Measurements from ENCODE around the gene MBP. TPM values are rescaled to one million over a fixed set of nuclear protein-coding genes. Genes with fewer than 3 reads are reported as not detected.

The MBP gene
- total RNA-seq, 1 experiment from 2014 or later: 88.8 TPM

DNA sequence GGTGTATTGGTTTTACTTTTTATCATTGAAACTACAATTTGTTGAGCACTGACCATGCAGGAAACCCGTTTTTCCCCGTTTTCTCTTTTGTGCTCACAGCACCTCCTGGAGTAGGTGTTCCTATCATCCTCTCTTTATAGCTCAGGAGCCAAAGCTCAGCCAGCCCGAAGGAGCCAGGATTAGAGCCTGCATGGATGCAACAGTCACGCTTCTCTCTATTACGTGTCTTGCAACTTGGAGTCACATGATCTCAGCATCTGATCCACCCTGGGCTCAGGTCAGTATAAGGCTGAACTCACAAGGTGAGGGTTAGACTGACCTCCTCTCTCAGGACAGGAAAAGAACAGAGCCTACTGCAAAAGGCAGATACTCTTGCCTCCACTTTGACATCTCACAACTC, 150.5 kb downstream of the MBP start:
- CTCF ChIA-PET: interaction anchor here (0.8 to 2.8 kb wide), 3 partner anchors 8 to 180 kb away, joined by 3 to 25 read pairs (median 3); no protein-coding TSS in a partner anchor
- Histone ChIP-seq H3K4me3 (ENCODE audit: low read depth in 2 of 2, low read length in 2 of 2) (no peak overlapping the region), H3K36me3 (ENCODE audit: control insufficient read depth, insufficient read depth, low read length) (no peaks in the 10 kb centered on the region), H3K27me3 (ENCODE audit: control insufficient read depth, insufficient read depth, low read length) (no peaks in the 10 kb centered on the region), H3K27ac (ENCODE audit: low read length) (no peak overlapping the region), H3K4me1 (ENCODE audit: control insufficient read depth, insufficient read depth, low read length) (peaks cover 6% of the 10 kb centered on the region), H3K9me3 (ENCODE audit: control insufficient read depth, insufficient read depth, low read depth, low read length) (no peaks in the 10 kb centered on the region)
- ATAC-seq (no peak), DNase-seq (ENCODE audit: low read depth, low spot score) (no peak)
- intact Hi-C loops (cut with micrococcal nuclease; ENCODE audit: unreplicated experiment): loop anchor here (5.0 kb wide), 1 partner anchor 60 kb away; no protein-coding TSS in a partner anchor
- TF ChIP-seq SIN3A (IDR thresholded peaks at IDR 0.05; ENCODE audit: borderline replicate concordance, insufficient read depth, low read depth, low read length): no peak
- POLR2A ChIA-PET: no interaction called here
- BruUV-seq (replicated peaks): no TSS peak
- in situ Hi-C loops (cut with HindIII; ENCODE audit: low pct_unique_long_range_greater_than_20kb, low sequenced_read_pairs): no loop called here

DNA sequence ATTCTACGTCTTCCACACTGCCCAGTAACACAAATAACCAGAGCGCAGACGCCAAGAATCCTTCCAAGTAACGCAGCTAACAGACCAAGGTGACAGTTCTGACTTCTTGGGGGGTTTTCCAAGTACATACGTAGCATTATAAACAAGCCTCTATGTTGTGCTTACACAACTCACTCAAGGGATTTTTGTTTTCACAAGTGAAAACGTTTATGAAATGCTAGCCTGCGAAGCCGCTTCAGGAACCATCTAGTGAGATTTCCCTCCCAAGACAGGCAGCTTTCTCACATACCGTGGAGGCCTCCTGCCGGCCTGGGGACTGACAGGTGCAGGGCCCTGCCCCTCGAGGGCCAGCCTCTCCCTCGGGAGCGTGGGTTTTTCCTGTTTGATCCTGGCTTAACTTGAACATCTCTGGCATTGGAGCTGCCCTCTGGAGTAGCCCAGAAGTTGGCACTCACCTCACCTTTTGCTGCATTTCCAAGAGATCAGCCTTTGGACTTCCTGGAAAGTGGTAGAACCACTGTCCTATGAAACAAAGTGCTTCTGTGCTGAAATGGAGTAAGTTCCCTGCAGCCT, 151.1 kb downstream of the MBP start:
- in situ Hi-C loops (cut with HindIII; ENCODE audit: low pct_unique_long_range_greater_than_20kb, low sequenced_read_pairs) (no loop called here), intact Hi-C loops (cut with micrococcal nuclease; ENCODE audit: unreplicated experiment) (loop anchor here (5.0 kb wide), 1 partner anchor 59 kb away; no protein-coding TSS in a partner anchor)
- H3K4me3 ChIP-seq (ENCODE audit: low read depth in 2 of 2, low read length in 2 of 2): no peak overlapping the region
- BruUV-seq (replicated peaks): no TSS peak
- ATAC-seq (no peak), DNase-seq (ENCODE audit: low read depth, low spot score) (no peak)
- TF ChIP-seq, protein P1, sequence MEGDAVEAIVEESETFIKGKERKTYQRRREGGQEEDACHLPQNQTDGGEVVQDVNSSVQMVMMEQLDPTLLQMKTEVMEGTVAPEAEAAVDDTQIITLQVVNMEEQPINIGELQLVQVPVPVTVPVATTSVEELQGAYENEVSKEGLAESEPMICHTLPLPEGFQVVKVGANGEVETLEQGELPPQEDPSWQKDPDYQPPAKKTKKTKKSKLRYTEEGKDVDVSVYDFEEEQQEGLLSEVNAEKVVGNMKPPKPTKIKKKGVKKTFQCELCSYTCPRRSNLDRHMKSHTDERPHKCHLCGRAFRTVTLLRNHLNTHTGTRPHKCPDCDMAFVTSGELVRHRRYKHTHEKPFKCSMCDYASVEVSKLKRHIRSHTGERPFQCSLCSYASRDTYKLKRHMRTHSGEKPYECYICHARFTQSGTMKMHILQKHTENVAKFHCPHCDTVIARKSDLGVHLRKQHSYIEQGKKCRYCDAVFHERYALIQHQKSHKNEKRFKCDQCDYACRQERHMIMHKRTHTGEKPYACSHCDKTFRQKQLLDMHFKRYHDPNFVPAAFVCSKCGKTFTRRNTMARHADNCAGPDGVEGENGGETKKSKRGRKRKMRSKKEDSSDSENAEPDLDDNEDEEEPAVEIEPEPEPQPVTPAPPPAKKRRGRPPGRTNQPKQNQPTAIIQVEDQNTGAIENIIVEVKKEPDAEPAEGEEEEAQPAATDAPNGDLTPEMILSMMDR (IDR thresholded peaks at IDR 0.05): no peak
- no peak for TF ChIP-seq POLR2AphosphoS5 (IDR thresholded peaks at IDR 0.05; ENCODE audit: low read depth, low read length)
- CTCF ChIA-PET: interaction anchor here (0.6 kb wide), 1 partner anchor 19 kb away, joined by 3 read pairs; no protein-coding TSS in a partner anchor
- H3K9me3 ChIP-seq (ENCODE audit: control insufficient read depth, insufficient read depth, low read depth, low read length): no peaks in the 10 kb centered on the region
- POLR2A ChIA-PET: no interaction called here
- H3K27ac ChIP-seq (ENCODE audit: low read length): no peak overlapping the region
- peaks cover 6% of the 10 kb centered on the region for H3K4me1 ChIP-seq (ENCODE audit: control insufficient read depth, insufficient read depth, low read length)
- no peaks in the 10 kb centered on the region for H3K36me3 ChIP-seq (ENCODE audit: control insufficient read depth, insufficient read depth, low read length)
- H3K27me3 ChIP-seq (ENCODE audit: control insufficient read depth, insufficient read depth, low read length): no peaks in the 10 kb centered on the region

DNA sequence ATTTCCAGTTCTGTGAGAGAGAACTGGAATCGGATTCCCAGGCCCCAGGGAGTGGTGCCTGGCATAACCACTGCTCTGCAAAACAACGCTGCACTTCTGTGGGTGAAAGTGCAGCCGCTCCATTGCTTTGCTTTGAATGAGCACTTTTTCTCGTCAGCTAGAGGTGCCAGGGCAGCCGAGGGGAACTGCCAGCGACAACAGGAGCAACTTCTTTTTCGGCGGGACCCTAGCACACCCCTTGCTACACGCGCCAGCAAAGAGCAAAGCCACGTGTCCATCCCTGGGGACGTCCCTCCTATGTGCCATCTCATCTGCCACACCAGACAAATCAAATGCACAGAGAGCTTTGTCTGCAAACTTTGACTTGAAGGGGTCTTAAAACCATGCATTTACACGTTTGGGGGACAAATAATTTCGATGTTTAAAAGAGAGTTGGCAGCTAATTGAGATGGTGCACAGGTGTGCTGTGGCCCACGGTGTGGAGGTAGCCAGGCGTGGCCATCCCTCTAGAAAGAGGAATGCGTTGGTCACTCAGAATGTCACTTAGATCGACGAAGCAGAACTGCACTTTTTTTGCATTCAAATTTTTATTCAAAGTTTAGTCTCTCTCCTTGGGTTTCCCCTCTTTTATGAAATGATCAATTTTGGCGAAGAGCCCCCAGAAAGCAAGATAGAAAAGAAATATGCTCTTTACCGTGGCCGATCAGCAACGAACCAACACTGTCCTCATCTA, 151.8 kb downstream of the MBP start:
- Histone ChIP-seq H3K27ac (ENCODE audit: low read length) (no peak overlapping the region), H3K27me3 (ENCODE audit: control insufficient read depth, insufficient read depth, low read length) (no peaks in the 10 kb centered on the region), H3K4me3 (ENCODE audit: low read depth in 2 of 2, low read length in 2 of 2) (no peak overlapping the region), H3K36me3 (ENCODE audit: control insufficient read depth, insufficient read depth, low read length) (no peaks in the 10 kb centered on the region), H3K4me1 (ENCODE audit: control insufficient read depth, insufficient read depth, low read length) (peaks cover 6% of the 10 kb centered on the region), H3K9me3 (ENCODE audit: control insufficient read depth, insufficient read depth, low read depth, low read length) (no peaks in the 10 kb centered on the region)
- CTCF ChIA-PET: interaction anchor here (0.6 kb wide), 2 partner anchors 20 to 75 kb away, joined by 3 read pairs; no protein-coding TSS in a partner anchor
- DNase-seq (ENCODE audit: low read depth, low spot score) (no peak), ATAC-seq (no peak)
- no TSS peak for BruUV-seq (replicated peaks)
- intact Hi-C loops (cut with micrococcal nuclease; ENCODE audit: unreplicated experiment) (loop anchor here (5.0 kb wide), 1 partner anchor 59 kb away; no protein-coding TSS in a partner anchor), in situ Hi-C loops (cut with HindIII; ENCODE audit: low pct_unique_long_range_greater_than_20kb, low sequenced_read_pairs) (no loop called here)
- POLR2A ChIA-PET: interaction anchor here (0.6 kb wide), 1 partner anchor 262 kb away, joined by 4 read pairs; no protein-coding TSS in a partner anchor
- TF ChIP-seq, protein P1 (IDR thresholded peaks at IDR 0.05): no peak
- no peak for TF ChIP-seq TCF7L2 (IDR thresholded peaks at IDR 0.05; ENCODE audit: low read depth, low read length)
- TF ChIP-seq SIN3A (IDR thresholded peaks at IDR 0.05; ENCODE audit: borderline replicate concordance, insufficient read depth, low read depth, low read length): no peak
- TF ChIP-seq, protein P2, sequence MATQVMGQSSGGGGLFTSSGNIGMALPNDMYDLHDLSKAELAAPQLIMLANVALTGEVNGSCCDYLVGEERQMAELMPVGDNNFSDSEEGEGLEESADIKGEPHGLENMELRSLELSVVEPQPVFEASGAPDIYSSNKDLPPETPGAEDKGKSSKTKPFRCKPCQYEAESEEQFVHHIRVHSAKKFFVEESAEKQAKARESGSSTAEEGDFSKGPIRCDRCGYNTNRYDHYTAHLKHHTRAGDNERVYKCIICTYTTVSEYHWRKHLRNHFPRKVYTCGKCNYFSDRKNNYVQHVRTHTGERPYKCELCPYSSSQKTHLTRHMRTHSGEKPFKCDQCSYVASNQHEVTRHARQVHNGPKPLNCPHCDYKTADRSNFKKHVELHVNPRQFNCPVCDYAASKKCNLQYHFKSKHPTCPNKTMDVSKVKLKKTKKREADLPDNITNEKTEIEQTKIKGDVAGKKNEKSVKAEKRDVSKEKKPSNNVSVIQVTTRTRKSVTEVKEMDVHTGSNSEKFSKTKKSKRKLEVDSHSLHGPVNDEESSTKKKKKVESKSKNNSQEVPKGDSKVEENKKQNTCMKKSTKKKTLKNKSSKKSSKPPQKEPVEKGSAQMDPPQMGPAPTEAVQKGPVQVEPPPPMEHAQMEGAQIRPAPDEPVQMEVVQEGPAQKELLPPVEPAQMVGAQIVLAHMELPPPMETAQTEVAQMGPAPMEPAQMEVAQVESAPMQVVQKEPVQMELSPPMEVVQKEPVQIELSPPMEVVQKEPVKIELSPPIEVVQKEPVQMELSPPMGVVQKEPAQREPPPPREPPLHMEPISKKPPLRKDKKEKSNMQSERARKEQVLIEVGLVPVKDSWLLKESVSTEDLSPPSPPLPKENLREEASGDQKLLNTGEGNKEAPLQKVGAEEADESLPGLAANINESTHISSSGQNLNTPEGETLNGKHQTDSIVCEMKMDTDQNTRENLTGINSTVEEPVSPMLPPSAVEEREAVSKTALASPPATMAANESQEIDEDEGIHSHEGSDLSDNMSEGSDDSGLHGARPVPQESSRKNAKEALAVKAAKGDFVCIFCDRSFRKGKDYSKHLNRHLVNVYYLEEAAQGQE (IDR thresholded peaks at IDR 0.05; ENCODE audit: insufficient read depth in 1 of 2, low read depth in 2 of 2, low read length in 1 of 2): no peak
- TF ChIP-seq POLR2AphosphoS5 (IDR thresholded peaks at IDR 0.05; ENCODE audit: low read depth, low read length): no peak; the same call in 1 of the 2 replicates
